ENCODE results near the gene FAM81B.

DNA sequence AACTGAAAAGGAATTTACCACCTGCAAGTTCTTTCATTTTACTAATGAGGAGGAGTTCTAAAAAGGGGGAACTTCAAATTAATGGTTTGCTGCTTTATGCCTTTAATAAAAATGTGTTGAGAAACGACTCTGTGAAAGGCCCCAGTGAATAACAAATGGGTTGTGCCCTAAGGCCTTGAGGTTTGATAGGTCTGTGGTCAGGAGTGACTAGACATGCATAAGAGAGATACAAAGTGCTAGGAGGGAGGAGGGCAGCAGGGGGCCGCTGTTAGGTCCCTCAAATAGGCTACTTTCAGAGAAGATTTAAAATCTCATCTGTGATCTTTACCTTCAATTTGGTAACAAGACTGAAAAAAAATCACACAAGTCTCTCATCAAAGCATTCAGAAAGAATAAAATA is 58.3 kb downstream of the FAM81B start:
- no peak for TF ChIP-seq CTCF (IDR thresholded peaks at IDR 0.05)
- no peak for TF ChIP-seq JUND (IDR thresholded peaks at IDR 0.05)
- no peak for TF ChIP-seq RAD21 (IDR thresholded peaks at IDR 0.05; ENCODE audit: low read length)

Data from SK-N-SH (cell line).